ENCODE data around the gene FRMPD2.
"Not testable (repeated sequence)": the region's sequence is repeated elsewhere in the genome, so short reads cannot be mapped to it uniquely, and the experiment has no call there.

Gene FRMPD2

DNA sequence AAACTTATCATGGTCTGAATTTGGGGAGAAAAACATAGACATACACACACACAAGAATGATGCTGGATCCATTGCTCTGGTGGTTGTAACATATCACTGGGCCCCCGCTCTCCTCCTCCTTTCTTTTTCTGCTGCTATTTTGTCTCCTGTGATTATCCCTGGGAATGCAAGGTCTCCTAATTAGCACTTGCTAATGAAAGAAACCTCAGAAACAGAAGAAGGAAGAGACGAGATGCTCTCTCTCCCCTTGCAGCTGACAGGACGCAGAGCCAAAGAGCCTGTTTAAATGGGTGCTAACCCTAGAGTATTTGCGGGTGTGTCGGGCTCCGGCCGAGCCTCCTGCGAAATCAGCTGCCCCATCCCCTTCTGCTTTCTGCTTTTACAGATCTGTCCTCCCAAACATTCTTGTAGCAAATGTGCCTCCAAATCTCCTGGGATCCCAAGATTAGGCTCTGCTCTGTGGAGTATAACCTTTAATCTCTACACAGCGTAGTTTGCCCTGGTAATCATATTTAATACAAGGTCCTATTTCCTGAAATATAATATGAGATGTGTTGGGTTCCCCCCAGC, 81.5 kb downstream of the FRMPD2 start:
- H3K4me3 ChIP-seq (ENCODE audit: low read depth, low read length), result no peak overlapping the region
- TF ChIP-seq, protein P1, sequence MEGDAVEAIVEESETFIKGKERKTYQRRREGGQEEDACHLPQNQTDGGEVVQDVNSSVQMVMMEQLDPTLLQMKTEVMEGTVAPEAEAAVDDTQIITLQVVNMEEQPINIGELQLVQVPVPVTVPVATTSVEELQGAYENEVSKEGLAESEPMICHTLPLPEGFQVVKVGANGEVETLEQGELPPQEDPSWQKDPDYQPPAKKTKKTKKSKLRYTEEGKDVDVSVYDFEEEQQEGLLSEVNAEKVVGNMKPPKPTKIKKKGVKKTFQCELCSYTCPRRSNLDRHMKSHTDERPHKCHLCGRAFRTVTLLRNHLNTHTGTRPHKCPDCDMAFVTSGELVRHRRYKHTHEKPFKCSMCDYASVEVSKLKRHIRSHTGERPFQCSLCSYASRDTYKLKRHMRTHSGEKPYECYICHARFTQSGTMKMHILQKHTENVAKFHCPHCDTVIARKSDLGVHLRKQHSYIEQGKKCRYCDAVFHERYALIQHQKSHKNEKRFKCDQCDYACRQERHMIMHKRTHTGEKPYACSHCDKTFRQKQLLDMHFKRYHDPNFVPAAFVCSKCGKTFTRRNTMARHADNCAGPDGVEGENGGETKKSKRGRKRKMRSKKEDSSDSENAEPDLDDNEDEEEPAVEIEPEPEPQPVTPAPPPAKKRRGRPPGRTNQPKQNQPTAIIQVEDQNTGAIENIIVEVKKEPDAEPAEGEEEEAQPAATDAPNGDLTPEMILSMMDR (IDR thresholded peaks at IDR 0.05; ENCODE audit: borderline replicate concordance, insufficient read depth, low read depth, low read length), result no peak

DNA sequence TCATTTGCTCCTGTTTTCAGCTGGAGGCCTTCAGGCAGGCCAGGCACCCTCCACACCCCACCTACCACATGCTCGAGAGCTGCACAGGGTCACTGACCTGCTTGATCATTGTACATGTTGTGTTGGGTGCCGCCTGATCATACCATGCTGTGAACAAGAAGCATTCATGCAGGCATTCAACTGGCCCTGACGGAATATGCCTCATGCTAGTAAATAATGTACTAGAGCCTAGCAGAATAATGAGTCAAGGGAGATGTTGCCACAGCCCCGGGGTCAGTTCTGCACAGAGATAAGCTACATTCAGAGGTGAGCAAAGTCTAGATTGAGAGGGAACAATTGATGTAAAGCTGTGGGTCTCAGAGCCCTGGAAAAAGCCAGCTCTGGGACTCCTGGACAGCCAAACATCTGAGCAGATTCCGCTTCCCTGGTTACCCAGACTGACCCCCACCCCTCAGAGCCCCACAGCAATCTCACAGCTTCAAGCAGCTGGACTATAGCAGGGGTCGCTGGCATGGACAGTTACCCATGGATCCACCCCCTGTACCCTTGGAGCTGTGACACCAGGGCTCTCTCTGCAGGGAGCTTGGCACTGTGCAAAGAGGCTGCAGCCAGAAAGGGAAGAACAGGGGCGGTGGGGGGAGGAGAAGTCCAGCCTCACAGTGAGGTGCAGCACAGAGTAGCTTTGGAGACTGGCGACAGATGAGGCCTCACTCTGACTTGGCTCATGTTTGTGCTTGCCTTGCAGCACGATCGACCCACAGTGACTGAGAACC, 86.6 kb downstream of the FRMPD2 start:
- TF ChIP-seq, protein P1 (IDR thresholded peaks at IDR 0.05; ENCODE audit: borderline replicate concordance, insufficient read depth, low read depth, low read length), result no peak
- no peak overlapping the region for H3K4me3 ChIP-seq (ENCODE audit: low read depth, low read length)

DNA sequence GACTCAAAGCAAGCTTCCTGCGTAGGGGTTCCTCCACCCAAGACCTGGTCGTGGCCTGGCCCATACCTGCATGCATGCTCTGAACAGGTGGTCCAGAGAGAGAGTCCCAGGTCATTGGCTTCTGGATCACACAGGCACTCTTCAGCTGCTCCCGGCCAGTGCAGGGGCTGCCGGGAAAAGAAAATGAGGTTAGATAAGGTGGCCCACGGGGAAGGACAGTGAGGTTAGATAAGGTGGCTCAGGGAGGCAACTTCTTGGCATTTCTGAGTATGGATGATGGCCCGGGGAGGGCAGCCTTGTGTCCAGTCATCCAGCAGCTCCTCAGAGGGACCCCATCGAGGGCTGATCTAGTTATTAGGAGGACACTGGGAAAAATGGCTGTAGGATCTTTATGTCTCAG, 87.4 kb downstream of the FRMPD2 start:
- TF ChIP-seq, protein P1 (IDR thresholded peaks at IDR 0.05; ENCODE audit: borderline replicate concordance, insufficient read depth, low read depth, low read length), result no peak
- no peak overlapping the region for H3K4me3 ChIP-seq (ENCODE audit: low read depth, low read length)

DNA sequence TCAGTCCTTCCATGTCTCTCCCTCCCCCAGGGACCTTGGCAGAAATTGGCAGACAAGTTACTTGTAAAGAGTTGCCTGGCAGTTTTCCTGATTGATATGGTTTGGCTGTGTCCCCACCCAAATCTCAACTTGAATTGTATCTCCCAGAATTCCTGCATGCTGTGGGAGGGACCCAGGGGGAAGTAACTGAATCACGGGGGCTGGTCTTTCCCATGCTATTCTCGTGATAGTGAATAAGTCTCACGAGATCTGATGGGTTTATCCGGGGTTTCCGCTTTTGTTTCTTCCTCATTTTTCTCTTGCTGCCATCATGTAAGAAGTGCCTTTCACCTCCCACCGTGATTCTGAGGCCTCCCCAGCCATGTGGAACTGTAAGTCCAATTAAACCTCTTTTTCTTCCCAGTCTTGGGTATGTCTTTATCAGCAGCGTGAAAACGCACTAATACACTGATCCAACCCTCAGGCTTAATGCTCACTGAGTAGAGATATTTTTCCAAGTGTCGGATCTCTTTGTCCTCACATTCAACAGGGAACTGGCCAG, 88.2 kb downstream of the FRMPD2 start:
- not testable (repeated sequence) for H3K4me3 ChIP-seq (ENCODE audit: low read depth, low read length)

DNA sequence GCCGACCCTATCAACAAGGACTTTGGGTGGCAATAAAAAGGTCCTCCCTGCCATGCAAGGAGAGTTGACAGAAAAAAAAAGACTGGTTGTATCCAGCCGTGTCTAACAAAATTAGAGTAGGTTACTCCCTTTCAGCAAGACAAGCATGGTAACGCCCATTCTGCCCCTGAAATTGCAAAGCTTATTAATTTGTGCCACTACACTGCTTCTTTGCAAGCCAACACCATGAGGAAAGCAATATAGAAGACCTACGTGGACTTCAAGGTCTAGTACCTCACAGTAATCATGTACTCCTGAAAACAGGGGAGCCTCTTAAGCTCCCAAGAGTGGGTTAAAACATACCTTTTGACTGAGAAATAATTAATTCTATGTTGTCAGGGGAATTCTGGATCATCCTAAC, 90.3 kb downstream of the FRMPD2 start:
- TF ChIP-seq, protein P1 (IDR thresholded peaks at IDR 0.05; ENCODE audit: borderline replicate concordance, insufficient read depth, low read depth, low read length), result no peak
- H3K4me3 ChIP-seq (ENCODE audit: low read depth, low read length), result no peak overlapping the region

DNA sequence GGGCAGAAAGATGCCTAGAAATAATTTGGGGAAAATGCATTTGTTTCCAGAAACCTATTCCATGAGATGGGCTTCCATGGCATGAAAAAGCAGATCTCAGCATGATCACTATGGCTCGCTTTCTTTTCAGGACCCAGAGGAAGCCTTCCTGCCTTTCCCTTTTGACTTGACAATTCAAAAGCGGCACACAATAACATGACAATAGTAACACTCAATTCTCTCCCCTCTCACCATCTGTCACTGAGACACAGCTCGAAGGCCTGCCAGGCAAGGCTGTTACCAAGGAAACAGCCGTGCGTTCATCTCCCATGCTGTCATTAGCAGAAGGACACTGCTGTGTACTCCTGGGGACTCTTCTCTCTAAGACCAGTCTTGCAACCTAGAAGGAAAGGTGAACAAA, 101.8 kb downstream of the FRMPD2 start:
- H3K4me3 ChIP-seq (ENCODE audit: low read depth, low read length), result not testable (repeated sequence)

DNA sequence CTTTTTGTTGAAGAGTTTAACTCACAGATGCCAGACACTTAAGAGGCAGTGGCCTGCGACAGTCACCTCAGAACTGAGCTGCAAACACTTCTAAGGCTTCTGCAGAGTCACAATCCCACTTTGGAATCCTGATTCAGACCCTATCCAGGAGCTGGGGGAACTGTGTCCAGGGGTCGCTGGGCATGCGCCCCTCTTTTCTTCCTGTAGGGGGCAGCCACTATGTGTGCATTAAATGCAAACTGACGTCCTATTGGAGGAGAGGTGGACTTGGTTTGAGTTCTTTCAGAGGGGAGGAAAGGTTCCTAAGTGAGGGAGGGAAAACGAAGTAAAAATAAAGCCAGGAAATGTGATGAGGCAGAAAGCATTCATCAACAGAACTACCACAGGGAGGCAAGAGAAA, 113.8 kb downstream of the FRMPD2 start:
- H3K4me3 ChIP-seq (ENCODE audit: low read depth, low read length), result not testable (repeated sequence)

DNA sequence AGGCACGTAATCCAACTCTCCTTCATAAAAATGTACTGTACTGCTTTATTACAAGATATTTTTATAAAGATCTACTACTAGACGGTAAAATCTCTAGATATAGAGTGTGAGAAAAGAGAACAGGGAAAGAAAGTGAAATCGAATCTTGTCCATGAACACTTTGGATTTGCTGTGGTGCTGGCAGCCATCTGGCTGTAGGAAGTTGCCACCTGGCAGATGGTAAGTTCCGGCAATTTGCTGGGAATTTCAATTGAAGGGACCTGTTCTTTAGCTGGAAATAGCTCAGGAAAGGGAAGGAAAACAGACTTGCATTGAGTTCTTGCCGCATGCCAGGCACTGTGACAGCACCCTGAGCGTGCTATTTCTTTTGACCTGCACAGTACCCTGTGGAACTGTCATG, 114.3 kb downstream of the FRMPD2 start:
- H3K4me3 ChIP-seq (ENCODE audit: low read depth, low read length), result not testable (repeated sequence)

DNA sequence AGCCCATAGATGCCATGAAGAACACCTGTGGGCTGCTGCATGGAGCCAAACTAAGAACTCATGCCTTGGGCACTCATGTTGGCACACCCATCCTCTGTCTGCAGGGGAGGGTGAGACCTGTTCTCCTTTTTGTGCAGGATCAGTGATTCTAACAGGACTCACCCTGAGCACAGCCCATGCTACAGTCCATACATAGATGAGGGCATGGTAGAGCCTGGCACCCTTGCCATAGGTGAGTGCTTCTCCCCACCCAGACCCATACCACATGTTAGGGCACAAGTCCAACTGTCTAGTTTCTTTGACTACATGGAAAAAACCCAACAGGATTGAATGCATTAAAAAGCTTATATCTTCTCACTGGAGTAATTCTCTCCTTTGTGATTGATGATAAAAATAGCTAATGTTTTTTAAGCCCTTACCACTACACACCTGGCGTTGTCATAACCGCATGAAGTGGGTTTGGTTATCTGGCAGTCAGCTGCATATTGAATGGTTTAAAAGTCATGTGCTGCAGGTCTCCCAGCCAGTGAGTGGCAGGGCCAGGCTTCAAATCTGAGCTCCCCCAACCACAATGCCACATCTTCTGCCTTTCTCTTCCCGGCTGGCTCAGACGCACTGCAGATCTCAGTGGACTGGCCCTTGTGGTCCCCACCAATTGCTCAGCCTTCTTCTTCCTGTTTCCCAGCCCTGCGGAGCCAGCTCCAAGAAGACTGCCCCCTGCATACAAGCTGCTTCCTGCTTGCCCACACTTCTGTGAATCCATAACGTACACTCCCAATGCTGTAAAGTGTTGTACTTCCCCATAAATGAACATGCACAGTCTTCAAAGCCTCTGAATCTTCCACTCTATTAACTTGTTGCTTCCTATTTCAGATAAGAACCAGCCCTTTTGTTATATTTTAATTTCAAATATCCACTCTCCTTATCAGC, 120.0 kb downstream of the FRMPD2 start:
- H3K4me3 ChIP-seq (ENCODE audit: low read depth, low read length), result not testable (repeated sequence)

DNA sequence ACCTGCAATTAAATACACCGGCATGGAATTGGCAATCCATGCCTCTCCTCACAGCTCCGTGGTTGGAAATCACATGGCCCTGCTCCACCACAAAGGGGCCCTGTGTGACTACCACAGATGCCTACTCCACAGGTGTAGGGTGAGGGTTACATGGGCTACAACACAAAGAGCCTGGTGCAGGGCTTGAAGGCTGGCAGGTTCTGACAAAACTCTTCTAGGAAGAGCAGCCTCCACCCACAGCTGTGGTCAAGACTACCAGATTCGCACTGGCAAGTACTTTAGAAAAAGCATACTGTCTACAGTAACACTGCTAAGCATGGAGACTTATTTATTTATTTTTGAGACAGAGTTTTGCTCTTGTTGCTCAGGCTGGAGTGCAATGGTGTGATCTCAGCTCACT, 126.9 kb downstream of the FRMPD2 start:
- not testable (repeated sequence) for H3K4me3 ChIP-seq (ENCODE audit: low read depth, low read length)

DNA sequence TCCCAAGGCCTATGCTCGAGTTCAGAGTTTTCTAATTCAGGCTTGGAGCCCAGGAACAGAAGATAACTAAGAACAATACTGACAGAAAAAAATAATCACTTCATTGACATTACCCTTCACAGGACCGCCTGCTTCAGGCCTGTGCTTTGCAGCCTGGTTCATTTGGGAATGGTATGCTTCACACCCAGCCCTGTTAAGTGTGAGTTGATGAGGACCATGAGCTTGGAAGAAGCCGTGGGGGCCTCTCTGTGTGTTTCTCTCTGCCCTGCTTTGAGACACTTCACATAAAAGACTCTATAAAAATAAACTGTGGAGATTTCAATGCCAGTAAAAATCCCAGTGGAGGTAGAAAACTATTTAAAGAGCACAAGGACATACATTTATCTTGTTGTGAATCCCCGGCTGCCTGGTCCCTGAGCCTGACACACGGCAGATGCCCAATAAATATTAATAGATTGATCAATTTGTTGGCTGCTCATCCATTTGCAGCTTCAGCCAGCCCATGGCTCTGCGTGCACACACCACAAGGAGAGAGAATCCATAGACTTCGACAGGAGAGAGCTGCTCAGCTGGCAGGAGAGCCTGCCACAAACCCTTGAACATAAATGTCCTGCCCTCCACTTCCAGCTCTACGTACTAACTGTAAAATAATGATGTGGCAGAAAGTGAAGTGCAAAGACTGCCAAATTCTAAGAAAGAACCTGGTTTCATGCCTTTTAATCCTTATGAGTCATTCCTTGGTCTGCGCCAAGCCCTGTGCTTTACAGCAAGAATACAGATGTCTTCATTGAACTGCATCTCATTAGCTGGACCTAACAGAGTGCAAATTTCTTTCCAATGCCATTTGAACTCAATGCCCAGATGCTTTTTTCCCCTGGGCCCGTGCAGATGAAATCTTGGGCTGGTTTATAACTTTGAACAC, 130.5 kb downstream of the FRMPD2 start:
- H3K4me3 ChIP-seq (ENCODE audit: low read depth, low read length), result not testable (repeated sequence)

DNA sequence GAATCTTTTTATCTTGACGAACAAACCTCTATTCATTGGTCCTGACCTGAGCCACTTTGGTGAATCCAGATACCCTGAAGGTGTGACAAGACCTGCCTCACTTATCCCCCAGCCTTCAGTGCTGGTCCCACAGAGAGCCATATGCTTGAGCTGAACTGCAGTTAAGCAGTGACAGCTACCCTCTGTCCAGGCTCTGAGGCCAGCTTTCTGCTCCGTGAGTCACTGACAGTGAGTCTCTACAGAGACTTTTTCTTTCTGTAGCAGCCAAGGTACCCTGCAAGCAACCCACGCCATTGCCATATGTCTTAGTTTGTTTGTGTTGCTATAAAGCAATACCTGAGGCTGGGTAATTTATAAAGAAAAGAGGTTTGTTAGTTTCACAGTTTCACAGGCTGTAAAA, 133.5 kb downstream of the FRMPD2 start:
- not testable (repeated sequence) for H3K4me3 ChIP-seq (ENCODE audit: low read depth, low read length)

Data from GM12875 (cell line).